Measurements from ENCODE around the gene TMEM183A. TPM values are rescaled to one million over a fixed set of nuclear protein-coding genes. Genes with fewer than 3 reads are reported as not detected.

Gene TMEM183A
- total and polyA plus RNA-seq, 2 donors (not counting 1 experiment from before 2014, with no cell fraction given) = 61.2 to 65.2 TPM

DNA sequence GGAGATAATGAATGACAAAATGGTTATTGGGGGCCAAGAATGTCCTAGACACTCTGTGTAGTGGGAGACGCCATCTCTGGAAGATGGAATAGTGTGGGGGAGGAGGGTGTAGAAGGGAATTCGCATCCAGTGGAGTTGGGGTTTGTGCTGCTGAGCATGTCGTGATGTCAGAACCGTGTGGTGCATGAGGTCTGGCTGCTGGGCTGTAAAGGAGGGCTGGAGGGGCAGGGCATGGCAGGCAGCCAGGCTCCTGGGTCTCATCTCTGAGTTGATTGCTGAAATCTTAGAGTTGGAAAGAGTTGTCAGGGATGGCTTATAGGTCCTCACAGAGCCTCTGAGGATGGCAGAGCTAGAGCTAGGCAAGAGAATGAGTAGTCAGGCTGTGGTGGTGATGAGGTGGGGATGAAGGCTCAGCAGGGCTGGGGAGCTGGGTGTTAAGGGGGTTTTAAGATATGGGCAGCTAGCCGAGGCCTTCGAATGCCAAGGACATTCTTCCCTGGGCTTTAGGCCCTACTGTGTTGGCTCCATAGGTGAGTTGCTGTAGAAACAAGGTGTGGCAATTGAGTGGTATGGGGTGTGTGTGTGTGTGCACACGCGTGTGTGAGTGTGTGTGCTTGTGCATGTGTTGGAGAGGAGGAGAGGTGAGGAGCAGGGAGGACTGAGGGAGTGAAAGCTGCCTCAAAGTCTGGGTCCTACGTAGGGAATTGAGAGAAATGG is 21.1 kb downstream of the TMEM183A start:
- WGBS (ENCODE audit: insufficient coverage) = 93% methylated on average over 9 of the region's 9 CpGs
- Mint-ChIP-seq H3K4me1 (peaks cover 16% of the 10 kb centered on the region), H3K27ac (no peak overlapping the region), H3K27me3 (peaks cover 7% of the 10 kb centered on the region), H3K9me3 (ENCODE audit: insufficient read depth) (no peaks in the 10 kb centered on the region), H3K4me3 (peak overlapping the region; percentile 84)
- ATAC-seq (ENCODE audit: low read depth) (no peak), DNase-seq (no peak)
- Histone ChIP-seq H3K9ac (ENCODE audit: low read length) (no peak overlapping the region), H3K27ac (ENCODE audit: low read length in 2 of 2) (no peak overlapping the region), H3K4me3 (ENCODE audit: control extremely low read depth in 1 of 5, extremely low read depth in 1 of 5, insufficient read depth in 1 of 5, low read depth in 2 of 5, low read length in 4 of 5) (no peak overlapping the region), H4K20me1 (ENCODE audit: control insufficient read depth, insufficient read depth, low read length, poor library complexity, severe bottlenecking) (no peaks in the 10 kb centered on the region), H2AFZ (ENCODE audit: insufficient read depth, low read depth, low read length, poor library complexity, severe bottlenecking) (no peak overlapping the region), H3K79me2 (ENCODE audit: control insufficient read depth, insufficient read depth, low read length) (no peaks in the 10 kb centered on the region), H3K36me3 (replicated peaks in 1 of 2; ENCODE audit: control extremely low read depth in 1 of 2, control insufficient read depth in 1 of 2, extremely low read depth in 1 of 2, insufficient read depth in 2 of 2, low read length in 1 of 2) (peaks cover 4 to 13% of the 10 kb centered on the region in 2 experiments), H3K4me2 (replicated peaks; ENCODE audit: low read depth, low read length, poor library complexity, severe bottlenecking) (no peak overlapping the region), H3K27me3 (replicated peaks in 1 of 4; ENCODE audit: control extremely low read depth in 1 of 4, control insufficient read depth in 3 of 4, insufficient read depth in 4 of 4, low read length in 3 of 4) (peaks cover 0 to 16% (median 6%) of the 10 kb centered on the region in 4 experiments), H3K4me1 (ENCODE audit: control insufficient read depth in 2 of 2, insufficient read depth in 2 of 2, low read length in 2 of 2) (peaks cover 10 to 16% of the 10 kb centered on the region in 2 donors), H3K9me3 (ENCODE audit: control extremely low read depth in 1 of 3, control insufficient read depth in 2 of 3, insufficient read depth in 1 of 3, low read length in 2 of 3) (peaks cover 0 to 7% (median 0%) of the 10 kb centered on the region in 3 donors)
- no peak for TF ChIP-seq EZH2 (IDR thresholded peaks at IDR 0.05; ENCODE audit: borderline replicate concordance, insufficient read depth, low read depth, low read length, poor library complexity, severe bottlenecking)
- TF ChIP-seq, protein P1, sequence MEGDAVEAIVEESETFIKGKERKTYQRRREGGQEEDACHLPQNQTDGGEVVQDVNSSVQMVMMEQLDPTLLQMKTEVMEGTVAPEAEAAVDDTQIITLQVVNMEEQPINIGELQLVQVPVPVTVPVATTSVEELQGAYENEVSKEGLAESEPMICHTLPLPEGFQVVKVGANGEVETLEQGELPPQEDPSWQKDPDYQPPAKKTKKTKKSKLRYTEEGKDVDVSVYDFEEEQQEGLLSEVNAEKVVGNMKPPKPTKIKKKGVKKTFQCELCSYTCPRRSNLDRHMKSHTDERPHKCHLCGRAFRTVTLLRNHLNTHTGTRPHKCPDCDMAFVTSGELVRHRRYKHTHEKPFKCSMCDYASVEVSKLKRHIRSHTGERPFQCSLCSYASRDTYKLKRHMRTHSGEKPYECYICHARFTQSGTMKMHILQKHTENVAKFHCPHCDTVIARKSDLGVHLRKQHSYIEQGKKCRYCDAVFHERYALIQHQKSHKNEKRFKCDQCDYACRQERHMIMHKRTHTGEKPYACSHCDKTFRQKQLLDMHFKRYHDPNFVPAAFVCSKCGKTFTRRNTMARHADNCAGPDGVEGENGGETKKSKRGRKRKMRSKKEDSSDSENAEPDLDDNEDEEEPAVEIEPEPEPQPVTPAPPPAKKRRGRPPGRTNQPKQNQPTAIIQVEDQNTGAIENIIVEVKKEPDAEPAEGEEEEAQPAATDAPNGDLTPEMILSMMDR (IDR thresholded peaks at IDR 0.05) = no peak
- CTCF ChIA-PET = interaction anchor here (1.0 to 3.9 kb wide), 3 partner anchors 11 to 14 kb away, joined by 3 to 28 read pairs (median 7); no protein-coding TSS in a partner anchor
- intact Hi-C loops (cut with micrococcal nuclease) = loop anchor here (5.0 to 10.0 kb wide), 2 partner anchors 61 to 767 kb away; partner anchors contain the start of genes CYB5R1, ZBED6 and ZC3H11A
- POLR2A ChIA-PET = no interaction called here
